Hematopoietic multipotent progenitor cell treated with erythropoietin and hydrocortisone succinate and interleukin-3 and kit ligand, for 4 days (in vitro differentiated cells): Measurements from ENCODE around the gene COQ8A.
A peak's percentile ranks its signal among the peaks of the same experiment; 100 is the strongest.

Experiments used
- DNase-seq: peaks from one replicate; pipeline ENCODE4 v3.0.0-alpha.2; 2015

COQ8A gene

GRCh38 chr1:226940029-226940805, at the start of gene COQ8A:
TSS of gene COQ8A (plus strand) at chr1:226940294. CDS start at chr1:226961386, 21,092 bp downstream.
- DNase-seq = peak; percentile 100

- DNase-seq = no peak
These were observed 49.6 kb upstream of the COQ8A start for GRCh38 chr1:226890331-226891108.

- DNase-seq = no peak
These were observed 48.7 kb upstream of the COQ8A start for GRCh38 chr1:226891346-226891745.

GRCh38 chr1:226891846-226892523, 48.1 kb upstream of the COQ8A start:
- DNase-seq = no peak

GRCh38 chr1:226892524-226892875, 47.6 kb upstream of the COQ8A start:
- DNase-seq = no peak

- DNase-seq = no peak
These were observed 46.2 kb upstream of the COQ8A start for GRCh38 chr1:226893936-226894335.

GRCh38 chr1:226894826-226895225, 45.3 kb upstream of the COQ8A start:
- DNase-seq = no peak

GRCh38 chr1:226895644-226896043, 44.5 kb upstream of the COQ8A start:
- DNase-seq = no peak

GRCh38 chr1:226898246-226898645, 41.8 kb upstream of the COQ8A start:
- DNase-seq = no peak

GRCh38 chr1:226901421-226901820, 38.7 kb upstream of the COQ8A start:
- no peak for DNase-seq

- DNase-seq = no peak
These were observed 37.5 kb upstream of the COQ8A start for GRCh38 chr1:226902601-226903000.

- DNase-seq = no peak
These were observed 36.0 kb upstream of the COQ8A start for GRCh38 chr1:226903819-226904716.

- DNase-seq = no peak
These were observed 35.3 kb upstream of the COQ8A start for GRCh38 chr1:226904772-226905171.

- no peak for DNase-seq
These were observed 31.7 kb upstream of the COQ8A start for GRCh38 chr1:226908419-226908818.

- DNase-seq = no peak
These were observed 31.2 kb upstream of the COQ8A start for GRCh38 chr1:226908913-226909312.

- peak; percentile 75 for DNase-seq
These were observed 27.4 kb upstream of the COQ8A start for GRCh38 chr1:226912587-226913176.

GRCh38 chr1:226915672-226915995, 24.5 kb upstream of the COQ8A start:
- DNase-seq = peak; percentile 33

GRCh38 chr1:226916497-226916896, 23.6 kb upstream of the COQ8A start:
- no peak for DNase-seq

- DNase-seq = no peak
These were observed 20.5 kb upstream of the COQ8A start for GRCh38 chr1:226919587-226919986.

GRCh38 chr1:226919995-226920394, 20.1 kb upstream of the COQ8A start:
- DNase-seq = no peak

- DNase-seq = no peak
These were observed 19.6 kb upstream of the COQ8A start for GRCh38 chr1:226920446-226920894.

- DNase-seq = no peak
These were observed 18.6 kb upstream of the COQ8A start for GRCh38 chr1:226921504-226921903.
